A549 treated with DMSO at 1 μM for 4 hours (cell line): ENCODE data around the gene SP110. TPM values are rescaled to one million over a fixed set of nuclear protein-coding genes. Genes with fewer than 3 reads are reported as not detected.

ENCODE experiments used
- total RNA-seq: library from RNA; stranded (reverse); fragments of 200-300 nt; extraction: Qiagen RNA extraction; gene quantifications from 5 replicates; pipeline ENCODE4 v1.2.3, GENCODE V29; 2022; ENCODE audit warnings: low read depth

SP110 gene
- 5.6 to 7.2 TPM (median 6.8 TPM) in 5 replicates for total RNA-seq

GRCh38 chr2:230219419-230220331 lies at the start of gene SP110:
SP110 (minus strand) TSS chr2:230219984; CDS start chr2:230216927, 3,057 bp downstream.

GRCh38 chr2:230225486-230225885 lies 5.7 kb upstream of the SP110 start, which contains the start of gene SP140:
SP140 (plus strand) TSS chr2:230225736; CDS start chr2:230225845, 109 bp downstream.

Other genes starting within 250 kb of the SP110 start
- gene SLC16A14, start 151.1 kb downstream of the SP110 start, total RNA-seq, result 1.0 to 1.9 TPM (median 1.4 TPM) in 5 replicates
- 0.16 to 0.24 TPM (median 0.19 TPM) in 4 of 5 replicates, not detected in the other for gene SP140, start 5.8 kb upstream of the SP110 start, total RNA-seq
- gene SP140L, start 107.2 kb upstream of the SP110 start, total RNA-seq, result 3.5 to 4.6 TPM (median 4.1 TPM) in 5 replicates
- 28.2 to 36.6 TPM (median 30.6 TPM) in 5 replicates for gene SP100, start 196.2 kb upstream of the SP110 start, total RNA-seq